ENCODE results near the gene RIBC2. TPM values are rescaled to one million over a fixed set of nuclear protein-coding genes. Genes with fewer than 3 reads are reported as not detected.

The RIBC2 gene
- total RNA-seq, 4 donors from 2014 or later: 0.85 to 47.0 TPM; not detected in 2

DNA sequence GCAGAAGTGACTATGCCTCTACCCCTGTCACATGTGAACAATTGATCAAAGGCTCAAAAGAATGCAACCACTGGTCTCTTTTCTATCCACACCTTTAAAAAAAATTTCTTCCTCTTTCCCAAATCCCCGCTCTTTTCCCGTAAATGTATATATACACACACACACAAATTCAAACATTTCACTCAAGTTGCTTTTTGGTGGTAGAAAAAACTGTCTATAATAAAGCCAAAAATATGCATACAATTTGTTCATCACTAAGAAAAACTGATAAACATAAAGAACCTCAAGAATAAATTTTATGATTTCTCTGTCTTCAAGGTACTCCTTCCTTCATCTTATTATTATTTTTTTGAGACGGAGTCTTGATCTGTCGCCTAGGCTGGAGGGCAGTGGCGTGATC lies 5.7 kb upstream of the RIBC2 start:
- Histone ChIP-seq H3K9me3 (no peaks in the 10 kb centered on the region), H3K27me3 (no peaks in the 10 kb centered on the region), H3K4me3 (no peak overlapping the region), H3K27ac (peak overlapping the region in 1 of 4 donors; percentile 4), H3K36me3 (no peaks in the 10 kb centered on the region), H3K4me1 (no peaks in the 10 kb centered on the region)
- TF ChIP-seq, protein P1, sequence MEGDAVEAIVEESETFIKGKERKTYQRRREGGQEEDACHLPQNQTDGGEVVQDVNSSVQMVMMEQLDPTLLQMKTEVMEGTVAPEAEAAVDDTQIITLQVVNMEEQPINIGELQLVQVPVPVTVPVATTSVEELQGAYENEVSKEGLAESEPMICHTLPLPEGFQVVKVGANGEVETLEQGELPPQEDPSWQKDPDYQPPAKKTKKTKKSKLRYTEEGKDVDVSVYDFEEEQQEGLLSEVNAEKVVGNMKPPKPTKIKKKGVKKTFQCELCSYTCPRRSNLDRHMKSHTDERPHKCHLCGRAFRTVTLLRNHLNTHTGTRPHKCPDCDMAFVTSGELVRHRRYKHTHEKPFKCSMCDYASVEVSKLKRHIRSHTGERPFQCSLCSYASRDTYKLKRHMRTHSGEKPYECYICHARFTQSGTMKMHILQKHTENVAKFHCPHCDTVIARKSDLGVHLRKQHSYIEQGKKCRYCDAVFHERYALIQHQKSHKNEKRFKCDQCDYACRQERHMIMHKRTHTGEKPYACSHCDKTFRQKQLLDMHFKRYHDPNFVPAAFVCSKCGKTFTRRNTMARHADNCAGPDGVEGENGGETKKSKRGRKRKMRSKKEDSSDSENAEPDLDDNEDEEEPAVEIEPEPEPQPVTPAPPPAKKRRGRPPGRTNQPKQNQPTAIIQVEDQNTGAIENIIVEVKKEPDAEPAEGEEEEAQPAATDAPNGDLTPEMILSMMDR (IDR thresholded peaks at IDR 0.05): no peak
- no peak for TF ChIP-seq POLR2A (IDR thresholded peaks at IDR 0.05)
- no peak for DNase-seq

DNA sequence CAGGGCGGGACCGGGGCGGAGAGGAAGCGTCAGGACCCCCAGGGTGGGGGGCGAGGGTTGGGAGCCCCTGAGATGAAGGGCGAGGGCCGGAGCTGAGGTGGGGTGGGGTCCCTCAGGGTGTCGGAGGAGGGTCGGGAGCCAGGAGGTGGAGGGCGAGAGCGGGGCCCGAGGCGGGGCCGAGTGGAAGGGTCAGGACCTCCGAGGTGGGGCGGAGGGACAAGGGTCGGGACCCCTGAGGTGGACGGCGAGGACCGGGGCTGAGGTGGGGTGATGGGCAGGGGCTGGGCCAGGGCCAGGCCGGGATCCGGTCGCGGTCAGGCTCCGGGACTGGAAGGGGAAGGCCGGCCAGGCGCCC lies 503 bp upstream of the RIBC2 start:
- no peak for TF ChIP-seq POLR2A (IDR thresholded peaks at IDR 0.05)
- TF ChIP-seq, protein P1 (IDR thresholded peaks at IDR 0.05): no peak
- H3K27ac ChIP-seq: no peak overlapping the region
- H3K36me3 ChIP-seq: no peaks in the 10 kb centered on the region
- no peaks in the 10 kb centered on the region for H3K9me3 ChIP-seq
- no peaks in the 10 kb centered on the region for H3K27me3 ChIP-seq
- DNase-seq: no peak
- peak overlapping the region; percentile 25 to 62 (median 45) for H3K4me3 ChIP-seq
- H3K4me1 ChIP-seq: peaks cover 0 to 14% (median 7%) of the 10 kb centered on the region in 4 donors

DNA sequence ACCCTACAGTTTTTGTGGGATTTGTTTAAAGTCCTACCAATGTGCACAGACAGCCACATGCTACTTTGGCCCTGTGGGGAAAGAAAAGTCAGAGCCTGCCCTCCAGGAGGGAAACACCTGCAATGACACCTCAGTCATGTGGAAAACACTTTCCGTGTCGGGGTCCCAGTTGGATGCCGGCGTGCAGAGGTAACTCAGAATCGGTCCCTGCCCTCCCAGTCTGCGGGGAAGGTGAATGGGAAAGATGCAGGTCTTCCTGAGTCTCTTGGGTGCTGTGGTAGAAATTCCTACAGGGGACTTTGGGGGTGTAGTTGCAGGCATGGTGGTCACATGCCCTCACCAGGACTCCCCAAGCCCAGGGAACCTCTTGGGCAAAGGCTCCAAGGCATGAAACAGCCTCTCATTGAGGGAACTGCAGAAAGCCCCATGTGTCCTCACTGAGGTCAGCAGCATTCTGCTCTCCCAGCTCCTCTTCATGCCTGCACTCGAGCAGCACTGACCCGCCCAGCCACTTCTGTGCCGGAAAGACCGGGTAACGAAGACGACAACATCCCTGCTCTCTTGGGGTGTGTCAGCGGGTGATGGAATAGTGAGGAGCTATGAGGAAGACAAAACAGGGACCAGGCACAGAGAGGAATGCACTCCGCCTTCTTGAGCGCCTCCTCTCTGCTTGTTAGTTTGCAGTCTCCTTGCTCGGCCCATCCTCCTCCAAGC lies 4.7 kb downstream of the RIBC2 start:
- Histone ChIP-seq H3K36me3 (no peaks in the 10 kb centered on the region), H3K4me3 (no peak overlapping the region), H3K9me3 (no peaks in the 10 kb centered on the region), H3K27me3 (no peaks in the 10 kb centered on the region), H3K27ac (no peak overlapping the region), H3K4me1 (peaks cover 0 to 10% (median 4%) of the 10 kb centered on the region in 4 donors)
- TF ChIP-seq POLR2A (IDR thresholded peaks at IDR 0.05): no peak
- TF ChIP-seq, protein P1 (IDR thresholded peaks at IDR 0.05): no peak
- no peak for DNase-seq

DNA sequence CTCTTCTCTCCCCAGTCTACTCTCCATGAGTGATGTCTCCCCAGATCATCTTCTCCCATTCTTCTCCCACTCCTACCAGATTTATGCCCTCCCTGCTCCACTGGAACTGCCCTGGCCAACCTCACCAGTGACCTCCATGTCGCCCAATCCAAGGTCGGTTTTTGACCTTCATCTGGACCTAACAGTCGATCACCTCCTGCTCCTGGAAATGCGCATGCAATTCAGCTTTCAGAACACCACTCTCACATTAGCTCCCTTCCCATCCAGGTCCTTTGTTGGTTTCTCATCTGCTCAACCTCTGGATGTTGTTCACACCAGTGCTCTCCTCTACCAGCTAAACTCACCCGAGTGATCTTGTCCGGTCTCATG lies 5.3 kb downstream of the RIBC2 start:
- Histone ChIP-seq H3K36me3 (no peaks in the 10 kb centered on the region), H3K27me3 (no peaks in the 10 kb centered on the region), H3K4me1 (peaks cover 0 to 7% (median 1%) of the 10 kb centered on the region in 4 donors), H3K4me3 (no peak overlapping the region), H3K27ac (no peak overlapping the region), H3K9me3 (no peaks in the 10 kb centered on the region)
- TF ChIP-seq POLR2A (IDR thresholded peaks at IDR 0.05): no peak
- TF ChIP-seq, protein P1 (IDR thresholded peaks at IDR 0.05): no peak
- DNase-seq: no peak

DNA sequence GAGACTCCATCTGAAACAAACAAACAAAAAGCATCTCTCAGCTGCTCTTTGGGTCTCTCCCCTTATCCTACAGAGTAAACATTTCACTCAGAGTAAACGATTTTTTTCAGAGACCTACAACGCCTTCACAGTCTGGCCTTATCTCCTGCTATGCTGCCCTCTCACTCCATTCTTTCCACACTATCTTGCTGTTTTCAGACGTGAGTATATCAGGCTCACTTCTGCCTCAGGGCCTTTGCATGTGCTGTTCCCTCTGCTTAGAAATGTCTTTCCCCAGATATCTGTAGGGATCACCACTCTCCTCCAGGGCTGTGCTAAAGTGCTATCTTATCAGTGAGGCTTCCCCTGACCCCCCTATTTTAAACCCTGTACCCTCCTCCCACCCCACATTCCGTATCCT lies 6.5 kb downstream of the RIBC2 start:
- DNase-seq: no peak
- no peaks in the 10 kb centered on the region for H3K4me1 ChIP-seq
- no peak overlapping the region for H3K27ac ChIP-seq
- no peaks in the 10 kb centered on the region for H3K27me3 ChIP-seq
- TF ChIP-seq, protein P1 (IDR thresholded peaks at IDR 0.05): no peak
- TF ChIP-seq POLR2A (IDR thresholded peaks at IDR 0.05): no peak
- no peak overlapping the region for H3K4me3 ChIP-seq
- no peaks in the 10 kb centered on the region for H3K9me3 ChIP-seq
- H3K36me3 ChIP-seq: no peaks in the 10 kb centered on the region
